SW 1271 (cell line): ENCODE data around the gene BBS9.
"Not testable (repeated sequence)": the region's sequence is repeated elsewhere in the genome, so short reads cannot be mapped to it uniquely, and the experiment has no call there.

ENCODE experiments used
- DNase-seq, 2 experiments: peaks; one replicate each; lab custom pipeline; 2025; lab: John Stamatoyannopoulos, UW

The BBS9 gene

DNA sequence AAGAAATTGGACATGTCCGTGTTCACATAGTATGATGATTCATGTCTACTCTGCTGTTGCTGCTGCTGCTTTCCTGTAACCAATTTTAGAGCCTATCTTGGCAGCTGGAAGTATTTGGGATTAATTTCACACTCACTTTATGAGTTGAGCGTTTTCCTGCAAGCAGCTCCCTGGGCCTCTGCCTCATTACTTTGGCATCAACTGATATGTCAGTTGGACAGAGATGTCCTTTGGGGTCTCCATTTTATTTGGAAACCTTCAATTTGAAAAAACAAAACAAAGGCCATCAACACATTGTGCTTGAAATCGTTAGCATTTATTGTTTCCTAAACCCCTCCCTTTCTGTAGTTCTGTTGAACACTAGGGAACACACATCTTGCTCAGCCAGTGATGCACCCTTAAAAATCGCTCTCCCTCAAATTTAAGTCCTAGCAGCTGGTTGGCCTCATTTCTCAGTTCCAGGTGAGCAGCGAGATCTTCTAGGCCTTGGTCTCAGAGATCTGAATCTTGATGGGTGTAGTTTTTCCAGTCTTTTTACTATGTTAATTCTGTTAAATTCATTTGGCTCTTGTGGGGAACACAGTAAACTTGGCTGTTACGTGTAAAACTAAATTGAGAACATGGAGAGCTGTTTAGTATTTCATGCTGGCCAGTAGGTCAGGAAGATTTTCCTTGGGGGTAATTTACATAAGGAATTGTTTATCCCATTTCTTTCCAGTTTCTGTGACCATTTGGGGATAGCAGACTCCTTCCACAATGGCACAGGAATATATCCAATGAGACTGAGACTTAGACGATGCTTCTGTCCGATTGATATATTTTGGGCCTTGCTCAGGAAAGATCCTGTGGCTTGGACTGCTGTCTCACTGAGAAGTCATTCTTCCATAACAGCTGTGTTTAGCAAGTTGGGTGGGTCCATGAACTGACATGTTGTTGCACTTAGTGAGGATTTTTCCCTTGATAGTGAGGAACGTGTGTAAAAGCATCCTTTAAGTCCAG is 371.6 kb downstream of the BBS9 start:
- no peak for DNase-seq

DNA sequence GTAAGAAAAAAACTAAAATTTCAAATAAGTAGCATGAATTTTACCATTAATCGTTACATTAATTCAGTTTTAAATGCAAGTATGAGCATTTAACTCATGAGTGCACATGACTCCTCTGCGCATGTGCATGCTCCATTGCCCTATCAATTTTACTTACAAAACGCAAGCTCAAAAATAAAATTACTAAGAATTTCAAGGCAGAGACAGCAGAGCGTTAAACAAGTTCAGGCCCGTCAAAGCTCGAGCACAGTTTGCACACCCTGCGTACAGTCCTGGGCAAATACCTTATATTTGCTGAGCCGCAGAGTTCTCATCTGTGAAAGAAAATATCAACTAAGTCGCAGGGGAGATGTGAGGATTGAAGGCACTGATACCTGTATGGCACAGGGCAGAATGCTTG is 373.6 kb downstream of the BBS9 start:
- no peak for DNase-seq

DNA sequence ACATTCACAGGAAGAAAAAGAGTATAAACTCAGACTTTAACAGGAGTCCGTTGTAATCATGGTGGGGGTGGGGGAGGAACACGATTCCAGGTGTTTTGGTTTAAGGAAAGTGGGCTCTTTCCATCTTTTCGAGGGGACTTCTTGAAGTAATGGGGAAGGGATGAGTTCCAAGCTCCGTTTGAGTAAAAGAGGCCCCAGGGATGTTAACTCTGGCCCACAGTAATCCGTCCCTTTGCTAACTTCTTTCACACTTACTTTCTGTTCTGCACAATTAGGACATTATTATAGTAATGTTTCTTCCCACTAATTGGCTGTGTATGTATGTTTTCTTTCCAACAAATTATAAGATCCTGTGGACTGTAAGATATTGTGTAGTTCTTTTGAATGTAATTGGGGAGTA is 374.4 kb downstream of the BBS9 start:
- no peak for DNase-seq

DNA sequence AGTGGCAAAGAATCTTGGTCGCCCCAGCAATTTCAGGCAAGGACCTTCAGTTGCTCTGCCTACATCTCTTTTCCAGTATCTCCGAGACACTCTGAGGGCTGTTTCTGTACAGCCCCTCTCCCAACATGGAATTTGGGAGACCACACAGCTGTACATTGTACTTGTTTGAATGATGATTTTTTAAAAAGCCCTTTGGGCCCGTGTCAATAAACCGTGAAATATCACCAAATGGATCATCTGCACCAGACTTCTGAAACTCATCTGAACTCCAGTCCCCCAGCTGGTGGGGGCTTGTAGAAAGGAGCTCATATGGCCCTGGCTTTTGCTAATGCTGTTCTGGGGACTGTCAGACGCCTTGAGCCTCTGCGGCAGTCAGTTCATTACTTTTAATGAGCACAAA is 374.9 kb downstream of the BBS9 start:
- no peak for DNase-seq

DNA sequence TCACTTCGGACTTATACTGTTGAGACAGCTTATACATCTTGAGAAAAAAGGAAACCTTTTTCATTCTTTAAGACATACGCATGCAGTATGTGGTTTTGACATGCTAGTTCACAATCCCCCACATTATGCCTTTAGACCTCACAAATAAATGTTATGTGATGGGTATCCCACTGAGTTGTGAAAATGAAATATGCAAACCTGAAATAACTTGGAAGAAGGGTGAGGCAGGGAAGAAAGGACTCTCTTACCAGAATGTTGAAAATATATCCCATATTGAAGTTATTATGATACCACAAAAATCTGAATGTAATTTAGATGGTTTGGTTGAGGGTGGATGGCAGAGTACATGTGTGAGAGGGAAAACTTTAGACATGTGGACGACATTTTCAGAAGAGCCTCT is 379.8 kb downstream of the BBS9 start:
- DNase-seq, result no peak

DNA sequence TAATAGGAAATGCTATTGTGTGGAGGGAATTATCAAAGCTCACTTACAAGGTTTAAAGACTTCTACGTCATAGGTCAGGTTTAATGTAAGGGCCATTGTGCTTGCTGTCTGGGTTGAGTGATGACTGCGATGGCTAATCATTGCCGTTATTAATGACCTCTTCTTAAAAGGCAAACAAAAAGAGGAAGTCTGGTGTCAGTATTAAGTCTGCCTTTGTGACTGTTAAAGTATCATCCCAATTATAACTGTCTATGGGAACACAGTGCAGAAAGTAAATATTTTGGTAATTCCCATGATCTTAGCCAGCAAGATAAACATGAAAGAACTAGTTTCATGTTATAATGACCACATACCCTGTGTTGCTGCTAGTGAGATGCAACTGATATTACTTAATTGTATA is 382.4 kb downstream of the BBS9 start:
- no peak for DNase-seq

DNA sequence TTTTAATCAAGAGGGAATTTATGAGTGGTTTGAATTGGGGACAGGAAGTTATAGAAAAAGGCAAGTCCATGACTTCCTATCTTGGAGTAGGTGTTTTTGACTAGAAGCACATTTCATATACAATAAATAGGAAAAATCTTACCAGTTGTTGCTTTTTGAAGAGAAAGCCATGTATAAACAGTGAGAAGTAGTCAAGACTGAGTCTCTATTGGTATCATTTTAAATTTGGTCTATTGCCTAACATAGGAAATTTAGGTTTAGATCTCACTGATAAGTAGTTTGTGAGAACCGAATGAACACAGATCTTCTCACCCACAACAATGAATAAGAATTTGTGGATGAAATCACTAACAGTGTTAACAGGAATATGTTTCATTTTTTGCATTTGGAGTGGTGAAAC is 387.2 kb downstream of the BBS9 start:
- DNase-seq, result no peak

DNA sequence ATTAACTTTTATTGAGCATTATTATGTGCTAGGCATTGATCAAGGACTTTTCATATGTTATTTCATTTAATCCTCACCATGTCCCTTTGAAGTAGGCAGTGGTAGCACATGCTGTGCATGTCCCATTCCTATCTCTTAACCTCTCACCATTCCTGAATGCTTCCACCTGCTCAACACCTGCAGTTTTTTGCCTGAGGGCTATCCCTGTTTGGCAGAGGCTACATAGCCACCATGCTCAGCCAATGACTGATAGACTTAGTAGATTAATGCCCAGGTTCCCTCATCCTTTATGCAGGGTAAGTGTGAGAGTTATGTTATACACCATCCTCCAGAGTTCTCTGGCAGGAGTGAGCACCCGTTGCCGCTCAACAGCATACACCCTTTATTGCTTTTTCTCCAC is 387.8 kb downstream of the BBS9 start:
- no peak for DNase-seq

DNA sequence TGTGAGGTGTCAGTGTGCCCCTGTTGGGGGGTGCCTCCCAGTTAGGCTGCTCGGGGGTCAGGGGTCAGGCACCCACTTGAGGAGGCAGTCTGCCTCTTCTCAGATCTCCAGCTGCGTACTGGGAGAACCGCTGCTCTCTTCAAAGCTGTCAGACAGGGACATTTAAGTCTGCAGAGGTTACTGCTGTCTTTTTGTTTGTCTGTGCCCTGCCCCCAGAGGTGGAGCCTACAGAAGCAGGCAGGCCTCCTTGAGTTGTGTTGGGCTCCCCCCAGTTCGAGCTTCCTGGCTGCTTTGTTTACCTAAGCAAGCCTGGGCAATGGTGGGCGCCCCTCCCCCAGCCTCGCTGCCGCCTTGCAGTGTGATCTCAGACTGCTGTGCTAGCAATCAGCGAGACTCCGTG is 397.6 kb downstream of the BBS9 start:
- not testable (repeated sequence) for DNase-seq

DNA sequence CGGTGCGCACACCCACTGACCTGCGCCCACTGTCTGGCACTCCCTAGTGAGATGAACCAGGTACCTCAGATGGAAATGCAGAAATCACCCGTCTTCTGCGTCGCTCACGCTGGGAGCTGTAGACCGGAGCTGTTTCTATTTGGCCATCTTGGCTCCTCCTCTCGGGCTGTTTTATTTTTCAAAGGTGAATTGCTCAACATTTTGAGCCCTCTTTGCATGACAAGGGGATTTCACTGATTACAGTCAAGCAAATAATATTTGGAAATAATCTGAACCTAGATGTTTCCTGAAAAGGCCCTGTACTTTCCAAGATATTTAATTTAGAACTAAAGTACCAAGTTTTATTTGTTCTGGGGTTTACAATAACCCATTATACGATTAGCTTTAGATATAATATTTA is 398.2 kb downstream of the BBS9 start:
- not testable (repeated sequence) for DNase-seq

DNA sequence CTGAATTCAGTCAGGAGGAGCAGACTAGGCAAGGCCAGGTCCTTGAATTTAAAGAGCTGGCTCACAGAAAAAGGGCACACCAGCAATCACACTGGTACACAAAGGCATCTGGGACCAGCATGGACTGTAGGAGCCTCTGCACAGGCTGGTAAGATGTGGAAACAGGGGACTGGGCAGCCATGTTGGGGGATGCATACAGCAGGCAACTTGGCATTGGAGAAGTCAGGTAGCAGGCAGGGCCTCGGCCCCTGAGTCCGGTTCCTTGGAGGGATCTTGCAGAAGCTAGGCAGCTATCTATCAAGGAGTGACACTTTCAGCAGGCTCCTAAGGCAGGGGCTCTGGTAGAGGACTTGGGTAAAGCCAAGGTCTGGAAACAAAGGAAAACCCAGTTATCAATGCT is 399.7 kb downstream of the BBS9 start:
- no peak for DNase-seq

DNA sequence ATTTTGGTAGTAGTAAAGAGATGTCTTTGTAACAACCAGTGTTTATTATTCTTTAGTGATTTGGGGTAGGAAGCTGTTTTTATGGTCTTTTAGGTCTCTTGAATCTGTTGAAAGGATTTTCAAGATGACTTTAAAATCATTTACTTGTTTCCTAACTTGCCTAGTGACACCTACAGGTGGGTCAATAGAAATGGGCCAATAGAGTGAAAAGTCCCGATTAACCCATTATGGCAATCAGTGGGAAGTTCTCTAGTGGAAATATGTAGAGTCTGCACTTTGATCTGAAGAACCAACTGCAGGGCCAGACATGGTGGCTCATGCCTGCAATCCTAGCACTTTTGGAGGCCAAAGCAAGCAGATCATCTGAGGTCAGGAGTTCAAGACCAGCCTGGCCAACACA is 401.3 kb downstream of the BBS9 start:
- no peak for DNase-seq

DNA sequence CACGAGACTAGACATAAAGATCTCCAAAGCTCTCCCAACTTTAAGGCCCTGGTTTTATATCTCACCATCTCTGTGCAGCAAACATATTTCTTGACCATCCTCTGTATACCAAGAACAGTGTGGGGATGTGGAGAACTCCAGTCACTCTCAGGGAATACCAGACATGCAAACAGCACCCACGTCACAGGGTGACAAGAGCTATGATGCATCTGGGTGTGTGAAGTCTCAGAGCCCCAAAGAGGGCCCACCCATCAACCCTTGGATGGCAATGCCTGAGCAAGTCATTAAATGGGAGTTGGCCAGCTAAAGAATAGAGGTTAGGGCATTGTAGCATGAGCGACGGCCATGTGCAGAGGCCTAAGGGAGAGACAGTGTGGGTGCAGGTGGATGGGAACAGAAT is 402.5 kb downstream of the BBS9 start:
- no peak for DNase-seq

DNA sequence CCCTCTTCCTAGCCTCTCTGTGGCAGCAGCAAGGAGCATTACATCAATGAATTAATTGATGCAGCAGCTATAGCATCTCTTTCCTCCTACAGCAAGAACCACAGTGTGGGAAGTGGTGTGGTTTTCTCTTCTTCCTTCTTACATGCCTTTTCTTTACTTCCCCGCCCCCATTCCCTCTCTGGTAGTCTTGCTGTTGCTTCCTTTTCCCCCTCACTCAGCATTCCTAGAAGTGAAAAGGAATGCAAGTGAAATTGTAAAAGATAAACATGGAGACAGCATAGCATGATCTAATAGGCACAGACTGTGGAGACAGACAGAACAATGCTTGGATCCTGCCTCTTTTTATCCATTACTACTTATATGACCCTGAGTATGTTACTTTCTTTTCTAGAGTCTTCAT is 405.5 kb downstream of the BBS9 start:
- DNase-seq, result no peak

DNA sequence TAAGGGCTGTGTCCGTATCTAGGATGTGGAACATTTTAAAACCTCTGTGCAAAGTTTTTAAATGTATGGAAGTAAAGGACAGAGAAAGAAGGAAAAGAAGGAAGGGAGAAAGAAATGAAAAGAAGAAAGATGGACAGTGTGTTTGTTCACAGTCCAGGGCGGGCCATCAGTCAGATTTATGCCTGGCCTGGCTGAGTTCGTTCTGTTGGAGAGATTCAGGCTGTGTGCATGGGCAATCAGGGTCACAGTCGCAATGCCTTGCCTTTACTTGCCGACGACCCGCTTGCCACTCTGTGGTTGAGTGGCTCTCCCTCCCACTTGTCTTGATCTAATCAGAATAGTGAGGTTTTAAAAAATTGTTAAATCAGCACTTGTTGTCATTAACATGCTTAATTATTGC is 406.6 kb downstream of the BBS9 start:
- no peak for DNase-seq

DNA sequence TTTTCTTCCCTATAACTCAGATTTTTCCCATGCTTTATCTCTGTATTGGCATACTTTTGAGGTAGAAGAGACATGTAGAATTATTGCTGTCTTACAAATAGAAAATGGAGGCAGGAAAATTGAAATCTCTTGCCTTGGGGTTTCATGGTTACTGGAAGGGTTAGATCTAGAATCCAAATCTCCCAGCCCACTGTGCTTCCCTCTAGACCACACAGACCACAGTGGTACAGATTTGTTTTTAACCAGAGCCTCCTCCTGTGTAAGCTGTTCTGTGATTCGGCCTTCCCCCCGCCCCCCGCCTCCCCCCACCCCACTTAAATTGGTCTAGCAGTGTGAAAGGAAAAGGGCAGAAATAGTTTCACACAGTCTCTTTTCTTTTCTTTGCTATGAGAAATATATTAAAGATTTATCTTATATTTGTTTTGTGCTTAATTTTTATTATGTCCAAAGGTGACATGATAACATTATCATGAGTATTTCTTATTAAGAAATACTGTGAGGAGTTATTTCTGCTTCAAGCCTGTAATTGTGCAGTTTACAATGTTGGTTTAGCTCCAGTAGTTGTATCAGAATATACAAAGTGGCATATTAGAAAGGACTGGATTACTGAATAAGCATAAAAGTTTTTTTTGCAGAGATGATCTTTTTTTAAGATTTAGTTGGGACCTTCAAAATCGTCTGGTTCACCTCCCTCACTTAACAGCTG is 407.2 kb downstream of the BBS9 start:
- no peak for DNase-seq

DNA sequence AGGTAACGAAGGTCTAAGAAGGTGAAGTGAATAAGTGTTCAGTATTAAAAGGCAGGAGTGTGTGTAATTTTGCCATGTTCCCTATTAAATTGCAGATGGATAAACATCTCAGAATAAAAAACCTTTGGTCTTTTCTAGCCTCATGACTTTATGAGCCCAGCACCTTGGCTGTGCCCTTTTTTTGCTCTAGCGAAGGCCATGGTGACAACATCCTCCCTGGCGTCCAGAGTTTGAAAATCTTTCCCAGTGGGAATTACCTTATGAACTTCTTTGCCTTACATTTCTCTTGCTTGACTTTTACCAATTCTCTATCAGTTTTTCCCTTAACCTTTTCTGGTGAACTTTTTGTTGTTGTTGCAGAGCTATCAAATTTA is 407.7 kb downstream of the BBS9 start:
- no peak for DNase-seq

DNA sequence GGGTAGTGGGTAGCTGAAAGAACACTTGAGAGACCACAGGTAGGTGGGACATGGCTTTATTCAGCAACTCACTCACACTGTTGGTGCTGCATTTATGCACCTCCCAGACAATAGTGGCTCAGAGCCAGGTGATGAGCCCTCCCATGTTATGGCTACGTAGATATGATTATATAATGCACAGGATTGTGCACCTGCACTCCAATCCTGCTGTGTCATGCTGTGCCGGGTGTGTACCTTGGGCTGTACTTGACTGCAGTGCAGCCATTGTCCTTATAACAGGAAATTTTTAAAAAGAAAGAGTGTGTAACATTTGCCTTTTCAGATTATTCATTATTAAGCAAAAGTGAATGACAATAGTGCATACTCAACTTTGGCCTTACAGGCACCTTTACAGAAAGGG is 409.8 kb downstream of the BBS9 start:
- DNase-seq, result no peak

DNA sequence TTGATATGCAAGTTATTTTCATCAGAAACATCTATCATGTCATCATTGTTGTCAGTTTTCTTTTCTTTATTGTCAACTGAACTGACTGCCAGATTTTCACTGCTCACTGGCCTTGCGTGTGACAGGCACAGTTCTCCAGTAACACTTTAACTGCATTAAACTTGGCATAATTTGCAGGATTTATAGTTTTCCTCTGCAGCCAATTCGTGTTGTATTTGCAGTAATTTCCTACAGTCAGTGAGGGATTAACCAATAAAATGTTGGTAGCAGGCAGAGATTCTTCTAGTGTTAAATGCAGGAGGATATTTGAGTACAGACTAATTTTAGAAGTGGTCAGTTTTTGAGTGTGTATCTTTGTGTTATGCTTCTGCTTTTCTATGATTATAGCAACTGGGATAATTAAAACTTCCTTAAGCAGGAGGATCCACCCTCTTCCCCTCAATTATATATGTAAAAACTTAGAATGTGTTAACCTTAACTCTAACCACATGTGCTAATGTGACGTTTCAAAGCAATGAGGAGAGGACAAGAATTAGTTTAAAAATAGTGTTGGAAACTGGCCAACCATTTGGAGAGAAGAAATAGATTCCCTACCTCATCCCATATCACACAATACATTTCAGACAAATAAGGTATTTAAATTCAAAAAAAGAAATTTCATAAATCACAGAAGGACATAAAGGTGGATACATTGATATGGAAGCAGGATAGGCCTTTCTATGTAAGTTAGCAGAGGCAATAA is 410.5 kb downstream of the BBS9 start:
- DNase-seq, result no peak

DNA sequence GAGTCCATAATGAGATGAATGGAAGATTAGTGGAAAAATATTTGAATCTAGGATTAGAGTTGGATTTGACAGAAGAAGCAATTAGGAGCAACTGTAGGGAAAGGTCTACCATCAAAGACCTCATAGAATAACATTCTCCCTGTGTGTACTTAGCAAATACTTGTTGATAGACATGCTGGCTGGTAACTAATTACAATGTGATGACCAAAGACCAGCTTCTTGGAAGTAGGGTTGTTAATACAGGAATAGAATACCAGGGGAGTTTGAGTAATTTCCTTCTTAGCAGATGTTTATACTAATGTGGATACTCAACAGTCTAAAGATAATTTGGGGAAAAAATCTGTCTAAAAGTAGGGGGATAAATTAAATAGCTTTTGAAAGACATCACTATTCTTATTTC is 418.5 kb downstream of the BBS9 start:
- DNase-seq, result no peak

DNA sequence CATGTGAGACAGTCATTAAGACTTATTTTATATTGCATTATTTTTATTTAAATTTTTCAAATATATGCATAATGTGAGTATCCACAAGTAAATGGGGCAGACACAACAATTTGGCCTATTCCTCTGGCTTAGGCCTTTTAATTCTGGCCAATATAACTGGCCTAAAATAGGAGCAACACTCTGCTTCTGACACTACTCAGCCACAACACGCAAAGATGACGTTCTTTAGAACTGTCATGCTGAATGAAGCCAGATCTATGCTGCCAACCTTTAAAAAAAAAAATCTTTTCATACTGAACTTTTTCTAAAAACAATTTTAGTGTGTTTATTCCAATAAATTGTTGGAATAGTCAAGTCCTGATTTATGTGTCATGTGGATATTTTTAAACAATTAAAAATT is 421.0 kb downstream of the BBS9 start:
- DNase-seq, result no peak

DNA sequence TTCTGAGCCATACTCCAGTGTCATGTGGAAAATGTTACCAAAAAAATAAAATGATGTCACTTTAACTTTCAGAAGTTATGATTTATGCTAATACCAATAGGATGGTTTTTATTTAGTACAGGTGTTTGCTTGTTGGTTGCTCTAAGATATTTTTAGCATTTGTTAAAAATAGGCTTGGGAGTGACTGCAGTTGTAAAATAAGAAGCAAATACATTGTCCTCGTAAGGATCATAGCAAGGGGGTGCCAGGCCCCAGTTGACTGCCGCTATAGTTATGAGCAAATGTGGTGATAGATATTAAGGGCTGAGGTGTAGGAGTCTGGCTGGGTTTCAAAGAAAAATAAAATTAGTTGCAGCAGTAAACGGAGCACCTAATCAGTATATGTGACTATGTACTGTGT is 421.6 kb downstream of the BBS9 start:
- no peak for DNase-seq

DNA sequence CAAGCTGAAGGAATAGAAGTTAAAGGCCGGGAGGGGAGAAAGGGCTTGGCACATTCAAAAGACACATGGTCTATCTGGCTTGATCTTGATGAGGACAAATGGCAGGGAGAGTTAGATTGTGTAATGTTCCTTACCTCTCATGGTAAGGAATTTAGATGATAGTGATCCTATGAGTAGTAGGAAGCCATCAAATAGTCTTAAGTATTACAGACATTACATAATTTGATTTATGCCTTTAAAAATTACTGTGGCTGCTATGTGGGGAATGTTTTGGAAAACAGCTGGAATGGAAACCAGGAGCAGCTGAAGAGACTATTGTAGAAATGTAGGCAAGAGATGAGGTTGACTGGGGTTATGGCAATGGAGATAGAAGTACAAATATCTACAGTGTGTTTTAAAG is 424.7 kb downstream of the BBS9 start:
- DNase-seq, result no peak
